Loucy (cell line): Measurements from ENCODE around the gene MYO1A.

ENCODE experiments used
- H2AFZ ChIP-seq: fragments of 200-600 bp; sonication (generic); 2 replicates; pipeline ENCODE4 v1.6.0; 2016; ENCODE audit warnings: antibody characterized with exemption, mild to moderate bottlenecking, low read length, moderate library complexity
- H3F3A ChIP-seq: fragments of 200-600 bp; 2 replicates; pipeline ENCODE4 v1.6.0; 2016; ENCODE audit warnings: antibody characterized with exemption, low read depth, mild to moderate bottlenecking
- H3K27me3 ChIP-seq: fragments of 200-600 bp; sonication (generic); 2 replicates; pipeline ENCODE4 v1.6.1; 2014; ENCODE audit warnings: low read length, mild to moderate bottlenecking; ENCODE audit not compliant: insufficient read depth, poor library complexity, severe bottlenecking
- H3K36me3 ChIP-seq: fragments of 200-600 bp; sonication (generic); 2 replicates; pipeline ENCODE4 v1.6.1; 2016; ENCODE audit warnings: low read length; ENCODE audit not compliant: insufficient read depth
- H3K4me1 ChIP-seq: fragments of 200-600 bp; sonication (generic); 2 replicates; pipeline ENCODE4 v1.5.1; 2014; ENCODE audit warnings: low read length, mild to moderate bottlenecking; ENCODE audit not compliant: insufficient read depth, poor library complexity, severe bottlenecking
- H3K4me2 ChIP-seq: fragments of 200-600 bp; sonication (generic); 2 replicates; pipeline ENCODE4 v1.6.0; 2014; ENCODE audit warnings: antibody characterized with exemption, low read length, low read depth, mild to moderate bottlenecking; ENCODE audit not compliant: poor library complexity, severe bottlenecking
- H3K4me3 ChIP-seq: fragments of 200-600 bp; sonication (generic); 2 replicates; pipeline ENCODE4 v1.5.1; 2014; ENCODE audit warnings: low read length, mild to moderate bottlenecking, mixed read lengths; ENCODE audit not compliant: poor library complexity, severe bottlenecking
- H3K79me2 ChIP-seq: fragments of 200-600 bp; sonication (generic); 2 replicates; pipeline ENCODE4 v1.6.1; 2014; ENCODE audit warnings: low read length; ENCODE audit not compliant: insufficient read depth
- H3K9ac ChIP-seq: fragments of 200-600 bp; sonication (generic); 2 replicates; pipeline ENCODE4 v1.6.0; 2014; ENCODE audit warnings: mild to moderate bottlenecking, low read depth, low read length, moderate library complexity; ENCODE audit not compliant: poor library complexity, severe bottlenecking
- H3K9me2 ChIP-seq: fragments of 200-600 bp; sonication (generic); replicated peaks from 2 replicates; pipeline ENCODE4 v1.6.1; 2016; ENCODE audit warnings: low read depth, low read length, mixed read lengths
- H3K9me3 ChIP-seq: fragments of 200-600 bp; sonication (generic); 2 replicates; pipeline ENCODE4 v1.6.1; 2014; ENCODE audit warnings: mild to moderate bottlenecking, antibody characterized with exemption, low read length, low read depth; ENCODE audit not compliant: insufficient read depth
- H4K20me1 ChIP-seq: fragments of 200-600 bp; sonication (generic); 2 replicates; pipeline ENCODE4 v1.6.0; 2014; ENCODE audit warnings: antibody characterized with exemption, low read length, mild to moderate bottlenecking; ENCODE audit not compliant: insufficient read depth, poor library complexity, severe bottlenecking
- CTCF ChIP-seq: fragments of 200-600 bp; sonication (generic); conservative IDR thresholded peaks from 2 replicates; pipeline ENCODE4 v1.5.1; 2014; ENCODE audit warnings: mild to moderate bottlenecking, antibody characterized with exemption, low read length
- EZH2phosphoT487 ChIP-seq: fragments of 200-600 bp; IDR thresholded peaks from 2 replicates; pipeline ENCODE4 v1.6.1; 2018; ENCODE audit warnings: antibody characterized with exemption, mild to moderate bottlenecking, moderate library complexity, borderline replicate concordance

MYO1A gene

GRCh38 chr12:57086493-57087009 is 36.6 kb upstream of the MYO1A start:
- Histone ChIP-seq H3K4me1 (peaks cover 20% of the 10 kb centered on the region), H3K9ac (peak overlapping the region; percentile 91), H2AFZ (peak overlapping the region; percentile 73), H3K9me2 (no peaks in the 10 kb centered on the region), H3K4me2 (peak overlapping the region; percentile 92), H4K20me1 (peaks cover 5% of the 10 kb centered on the region), H3K36me3 (no peaks in the 10 kb centered on the region), H3K79me2 (peaks cover 20% of the 10 kb centered on the region), H3F3A (no peaks in the 10 kb centered on the region), H3K27me3 (no peaks in the 10 kb centered on the region), H3K9me3 (no peaks in the 10 kb centered on the region), H3K4me3 (peak overlapping the region; percentile 78)
- TF ChIP-seq CTCF (peak; percentile 69), EZH2phosphoT487 (no peak)

GRCh38 chr12:57085999-57086492 is 36.1 kb upstream of the MYO1A start:
- peak overlapping the region; percentile 78 for H3K4me3 ChIP-seq
- H2AFZ ChIP-seq: peak overlapping the region; percentile 73
- peaks cover under 1% of the 10 kb centered on the region for H4K20me1 ChIP-seq
- TF ChIP-seq EZH2phosphoT487: no peak
- no peak for TF ChIP-seq CTCF
- peaks cover 20% of the 10 kb centered on the region for H3K4me1 ChIP-seq
- H3K36me3 ChIP-seq: no peaks in the 10 kb centered on the region
- H3K79me2 ChIP-seq: peaks cover 17% of the 10 kb centered on the region
- peak overlapping the region; percentile 91 for H3K9ac ChIP-seq
- peak overlapping the region; percentile 92 for H3K4me2 ChIP-seq
- no peaks in the 10 kb centered on the region for H3K9me2 ChIP-seq
- no peaks in the 10 kb centered on the region for H3K27me3 ChIP-seq
- no peaks in the 10 kb centered on the region for H3F3A ChIP-seq
- no peaks in the 10 kb centered on the region for H3K9me3 ChIP-seq

GRCh38 chr12:57080855-57081254 is 30.9 kb upstream of the MYO1A start:
- Histone ChIP-seq H3K9me3 (no peaks in the 10 kb centered on the region), H2AFZ (no peak overlapping the region), H3F3A (peaks cover 6% of the 10 kb centered on the region), H3K79me2 (peaks cover 18% of the 10 kb centered on the region), H3K4me1 (peaks cover 14% of the 10 kb centered on the region), H3K4me2 (no peak overlapping the region), H3K4me3 (no peak overlapping the region), H3K9me2 (no peaks in the 10 kb centered on the region), H3K27me3 (no peaks in the 10 kb centered on the region), H3K36me3 (no peaks in the 10 kb centered on the region), H3K9ac (no peak overlapping the region), H4K20me1 (peaks cover 5% of the 10 kb centered on the region)
- TF ChIP-seq CTCF (no peak), EZH2phosphoT487 (no peak)
